A673 (cell line): ENCODE data around the gene PRF1. TPM values are rescaled to one million over a fixed set of nuclear protein-coding genes. Genes with fewer than 3 reads are reported as not detected.
A peak's percentile ranks its signal among the peaks of the same experiment; 100 is the strongest.

Experiments used
- BruUV-seq: library from RNA; stranded (reverse); fragments of 400-500 nt; replicated peaks from 2 replicates; lab custom pipeline; 2021; lab: Mats Ljungman, UMichigan
- CTCF ChIA-PET: fragments of 300-600 bp; sonication (Branson Sonifier 250); formaldehyde crosslinking; loops from one replicate; lab custom pipeline; 2022; ENCODE audit warnings: antibody characterized with exemption; lab: Charles Lee
- POLR2A ChIA-PET: fragments of 300-600 bp; sonication (Branson Sonifier 250); formaldehyde crosslinking; loops from one replicate; lab custom pipeline; 2022; ENCODE audit warnings: antibody characterized with exemption; ENCODE audit not compliant: low non-redundant PET; lab: Charles Lee
- DNase-seq: peaks from one replicate; pipeline ENCODE4 v3.0.0-alpha.2; 2015; ENCODE audit warnings: low spot score
- H3K27ac ChIP-seq: fragments of 200-600 bp; sonication (generic); 2 replicates; pipeline ENCODE4 v1.5.1; 2016; ENCODE audit warnings: mixed run types, low read depth, mild to moderate bottlenecking, mixed read lengths, antibody characterized with exemption, low read length; ENCODE audit not compliant: poor library complexity, severe bottlenecking
- H3K27me3 ChIP-seq: fragments of 200-600 bp; sonication (generic); replicated peaks from 2 replicates; pipeline ENCODE4 v1.6.1; 2017; ENCODE audit warnings: mixed run types, low read depth, mild to moderate bottlenecking, mixed read lengths, antibody characterized with exemption, low read length; ENCODE audit not compliant: insufficient read depth, poor library complexity
- H3K36me3 ChIP-seq: fragments of 200-600 bp; sonication (generic); 2 replicates; pipeline ENCODE4 v1.6.1; 2016; ENCODE audit warnings: mixed run types, mild to moderate bottlenecking, mixed read lengths, antibody characterized with exemption, low read length; ENCODE audit not compliant: insufficient read depth, poor library complexity, severe bottlenecking
- H3K4me1 ChIP-seq: fragments of 200-600 bp; sonication (generic); 2 replicates; pipeline ENCODE4 v1.6.1; 2017; ENCODE audit warnings: mixed run types, mild to moderate bottlenecking, mixed read lengths, antibody characterized with exemption, low read length; ENCODE audit not compliant: insufficient read depth, poor library complexity, severe bottlenecking
- H3K4me3 ChIP-seq: fragments of 200-600 bp; sonication (generic); 2 replicates; pipeline ENCODE4 v1.5.1; 2016; ENCODE audit warnings: low read depth, mixed run types, mild to moderate bottlenecking, mixed read lengths, low read length; ENCODE audit not compliant: poor library complexity, severe bottlenecking
- H3K9me3 ChIP-seq: fragments of 200-600 bp; sonication (generic); 2 replicates; pipeline ENCODE4 v1.6.1; 2016; ENCODE audit warnings: mixed run types, low read depth, mild to moderate bottlenecking, mixed read lengths, antibody characterized with exemption, low read length; ENCODE audit not compliant: poor library complexity, severe bottlenecking
- CTCF ChIP-seq: fragments of 300-800, 200-600 bp; sonication (generic); conservative IDR thresholded peaks from 2 replicates; pipeline ENCODE4 v1.5.1; 2017; ENCODE audit warnings: low read depth, mild to moderate bottlenecking, antibody characterized with exemption, low read length, moderate library complexity, mixed read lengths
- EZH2 ChIP-seq: fragments of 200-600 bp; sonication (generic); IDR thresholded peaks from 2 replicates; pipeline ENCODE4 v1.6.1; 2017; ENCODE audit warnings: borderline replicate concordance, low read depth, mild to moderate bottlenecking, mixed read lengths, antibody characterized with exemption, low read length; ENCODE audit not compliant: poor library complexity, severe bottlenecking
- intact Hi-C: fragments of 100-400 bp; cut with micrococcal nuclease; formaldehyde crosslinking; loops from one replicate; pipeline ENCODE4 v1.10.0; 2022; ENCODE audit not compliant: unreplicated experiment
- total RNA-seq: library from RNA; stranded (reverse); gene quantifications from 2 replicates; pipeline ENCODE4 v1.2.3, GENCODE V29; 2021

The PRF1 gene
- total RNA-seq, 1 experiment from 2014 or later: not detected

- Histone ChIP-seq H3K27me3 (no peaks in the 10 kb centered on the region), H3K36me3 (no peaks in the 10 kb centered on the region), H3K4me1 (peaks cover 21% of the 10 kb centered on the region), H3K4me3 (no peak overlapping the region), H3K27ac (no peak overlapping the region), H3K9me3 (no peaks in the 10 kb centered on the region)
- peak; percentile 64 for DNase-seq
- ChIA-PET CTCF (no interaction called here), POLR2A (interaction anchor here (0.6 kb wide), 1 partner anchor 117 kb away, joined by 4 read pairs; no protein-coding TSS in a partner anchor)
- BruUV-seq: no TSS peak
- TF ChIP-seq EZH2 (no peak), CTCF (no peak)
- intact Hi-C loops: no loop called here
These were observed 41.5 kb downstream of the PRF1 start for GRCh38 chr10:70561070-70561469.

- peaks cover 21% of the 10 kb centered on the region for H3K4me1 ChIP-seq
- H3K9me3 ChIP-seq: no peaks in the 10 kb centered on the region
- no peak overlapping the region for H3K27ac ChIP-seq
- no peak for DNase-seq
- no peaks in the 10 kb centered on the region for H3K36me3 ChIP-seq
- TF ChIP-seq CTCF: no peak
- TF ChIP-seq EZH2: no peak
- no peaks in the 10 kb centered on the region for H3K27me3 ChIP-seq
- POLR2A ChIA-PET: interaction anchor here (0.6 kb wide), 1 partner anchor 118 kb away, joined by 4 read pairs; no protein-coding TSS in a partner anchor
- no TSS peak for BruUV-seq
- H3K4me3 ChIP-seq: no peak overlapping the region
- intact Hi-C loops: no loop called here
- CTCF ChIA-PET: interaction anchor here (0.6 kb wide), 1 partner anchor 671 kb away, joined by 4 read pairs; no protein-coding TSS in a partner anchor
These were observed 42.0 kb downstream of the PRF1 start for GRCh38 chr10:70560511-70560941.

GRCh38 chr10:70559861-70560260, 42.7 kb downstream of the PRF1 start:
- no peak overlapping the region for H3K27ac ChIP-seq
- no peaks in the 10 kb centered on the region for H3K36me3 ChIP-seq
- CTCF ChIA-PET: no interaction called here
- H3K9me3 ChIP-seq: no peaks in the 10 kb centered on the region
- POLR2A ChIA-PET: no interaction called here
- peaks cover 21% of the 10 kb centered on the region for H3K4me1 ChIP-seq
- H3K4me3 ChIP-seq: no peak overlapping the region
- no TSS peak for BruUV-seq
- intact Hi-C loops: loop anchor here (2.0 to 10.0 kb wide), 3 partner anchors 115 to 725 kb away; partner anchors contain the start of gene ADAMTS14
- DNase-seq: no peak
- TF ChIP-seq CTCF (no peak), EZH2 (no peak)
- no peaks in the 10 kb centered on the region for H3K27me3 ChIP-seq
